Urinary bladder (tissue), 4 donors: ENCODE results near the gene TSPAN6. TPM values are rescaled to one million over a fixed set of nuclear protein-coding genes. Genes with fewer than 3 reads are reported as not detected.

Experiments
- DNase-seq: peaks from one replicate; pipeline ENCODE4 v3.0.0-alpha.2; 2015; ENCODE audit errors: extremely low spot score
- H3K27ac ChIP-seq: one replicate; pipeline ENCODE4 v1.5.1; 2013; ENCODE audit warnings: low read depth, mild to moderate bottlenecking, moderate library complexity
- H3K36me3 ChIP-seq: one replicate; pipeline ENCODE4 v1.6.1; 2013; ENCODE audit warnings: mild to moderate bottlenecking, moderate library complexity; ENCODE audit not compliant: insufficient read depth
- H3K4me1 ChIP-seq: one replicate; pipeline ENCODE4 v1.6.1; 2013; ENCODE audit warnings: mild to moderate bottlenecking, moderate library complexity; ENCODE audit not compliant: insufficient read depth
- H3K4me3 ChIP-seq: one replicate; pipeline ENCODE4 v1.5.1; 2013; ENCODE audit warnings: low read depth, low read length
- WGBS: extraction: QIAGEN DNeasy Blood & Tissue Kit; methylation state at CpG from one replicate; pipeline ENCODE4 v1.1.7; 2013; 5-methylcytosine and 5-hydroxymethylcytosine counted together
- polyA plus RNA-seq: library from polyadenylated mRNA; stranded (reverse); fragments of 200-250 nt; gene quantifications from one replicate; pipeline ENCODE4 v1.2.3, GENCODE V29; 2013
- total RNA-seq: library from RNA; depleted of rRNA; stranded (reverse); fragments of >200 nt; gene quantifications from one replicate; pipeline ENCODE4 v1.2.3, GENCODE V29; 2014
- donor health status: healthy with polysubstance abuse.
- donor health status: healthy.

The TSPAN6 gene, protein sequence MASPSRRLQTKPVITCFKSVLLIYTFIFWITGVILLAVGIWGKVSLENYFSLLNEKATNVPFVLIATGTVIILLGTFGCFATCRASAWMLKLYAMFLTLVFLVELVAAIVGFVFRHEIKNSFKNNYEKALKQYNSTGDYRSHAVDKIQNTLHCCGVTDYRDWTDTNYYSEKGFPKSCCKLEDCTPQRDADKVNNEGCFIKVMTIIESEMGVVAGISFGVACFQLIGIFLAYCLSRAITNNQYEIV
- total RNA-seq (76.8 TPM), polyA plus RNA-seq (22.6 TPM)

DNA sequence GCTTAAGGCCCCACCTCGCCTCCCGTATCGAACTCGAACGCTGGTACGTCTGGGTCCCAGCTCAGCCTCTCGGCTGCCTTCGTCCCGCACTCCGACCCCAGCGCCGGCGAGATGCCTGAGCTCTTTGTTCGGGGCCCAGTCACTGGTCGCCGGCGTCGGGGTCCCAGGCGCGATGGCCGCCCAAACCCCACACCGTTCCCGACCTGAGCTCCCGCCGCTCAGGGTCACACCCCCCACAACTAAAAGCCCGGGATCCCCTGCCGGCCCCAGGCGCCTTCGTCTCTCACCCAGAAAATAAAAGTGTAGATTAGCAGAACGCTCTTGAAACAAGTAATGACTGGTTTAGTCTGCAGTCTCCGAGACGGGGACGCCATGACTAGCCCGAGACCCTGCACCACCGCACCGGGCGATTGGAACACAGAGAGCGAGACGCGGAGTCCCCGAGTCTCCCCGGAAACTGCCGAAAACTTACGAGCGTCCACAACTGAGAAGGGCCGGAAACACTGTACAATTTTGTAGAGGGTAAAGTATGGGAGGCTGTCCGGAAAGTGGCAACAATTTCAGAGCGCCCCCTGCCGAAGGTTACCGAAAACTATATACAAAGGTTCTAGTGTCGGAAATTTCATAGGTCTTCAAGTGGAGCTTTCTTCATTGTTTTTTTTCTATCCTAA, at the start of gene TSPAN6:
Gene TSPAN6, minus strand, starts transcription at position 486 of the 671 bp plus-strand sequence. Its CDS starts 112 bp downstream, at position 374.
- H3K36me3 ChIP-seq: no peaks in the 10 kb centered on the region
- H3K27ac ChIP-seq: peak within 1 kb of the TSS; percentile 73
- WGBS: under 1% methylated on average over 51 of the region's 51 CpGs
- peak within 1 kb of the TSS; percentile 58 for H3K4me3 ChIP-seq
- DNase-seq: peak; percentile 83
- H3K4me1 ChIP-seq: no peaks in the 10 kb centered on the region

DNA sequence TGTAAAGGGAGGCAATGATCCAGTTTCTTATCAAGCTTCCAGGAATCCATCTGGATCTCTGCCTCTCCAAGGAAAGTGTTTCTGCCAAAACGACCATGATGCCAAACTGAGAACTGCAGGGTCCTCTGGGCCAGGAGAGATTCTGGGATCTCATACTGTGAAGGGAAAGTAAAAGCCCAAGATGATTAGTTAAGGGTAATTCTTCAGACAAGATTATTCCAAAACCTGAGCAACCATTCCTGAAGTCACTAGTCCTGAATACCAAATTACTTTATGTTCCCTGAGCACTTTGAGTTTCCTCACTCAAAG, 49.3 kb upstream of the TSPAN6 start:
- no peaks in the 10 kb centered on the region for H3K4me1 ChIP-seq
- no peak overlapping the region for H3K27ac ChIP-seq
- 16% methylated on average over 1 of the region's 1 CpG for WGBS

DNA sequence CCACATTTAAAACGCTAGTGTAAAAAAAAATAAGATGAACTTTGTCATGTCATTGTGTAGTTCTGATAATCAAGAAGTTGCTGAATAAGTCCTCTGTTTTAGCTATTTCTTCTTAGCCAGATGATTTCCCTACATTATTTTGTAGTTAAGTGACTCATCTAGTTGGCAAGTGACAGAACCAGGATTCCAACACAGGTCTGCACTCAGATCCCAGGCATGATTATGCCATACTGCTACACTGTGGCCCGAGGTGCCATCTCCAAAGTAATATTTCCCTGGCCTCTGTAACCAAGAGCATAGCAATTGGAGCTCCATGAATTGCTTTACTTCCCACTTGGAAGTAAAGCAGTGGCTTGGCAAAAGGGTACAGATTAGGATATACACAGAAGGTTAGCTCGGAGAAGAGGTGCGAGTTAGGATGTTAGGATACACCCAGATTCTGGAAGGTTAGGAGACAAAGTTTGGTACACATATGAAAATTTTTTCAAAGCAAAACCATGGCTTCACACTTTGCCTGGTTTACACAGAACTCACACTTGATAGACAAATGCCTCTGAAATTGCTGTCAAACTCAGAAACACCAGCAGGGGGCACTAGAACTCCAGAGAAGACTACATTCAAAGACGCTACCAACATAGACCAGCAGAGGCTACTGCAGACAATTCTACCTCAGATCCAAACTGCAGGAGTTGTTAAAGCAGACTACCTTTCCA, 48.8 kb upstream of the TSPAN6 start:
- DNase-seq: peak; percentile 18
- no peak overlapping the region for H3K27ac ChIP-seq

More for the DNA sequence above, 49.3 kb upstream of the TSPAN6 start:
- DNase-seq: no peak
- no peaks in the 10 kb centered on the region for H3K36me3 ChIP-seq
- no peak overlapping the region for H3K4me3 ChIP-seq

DNA sequence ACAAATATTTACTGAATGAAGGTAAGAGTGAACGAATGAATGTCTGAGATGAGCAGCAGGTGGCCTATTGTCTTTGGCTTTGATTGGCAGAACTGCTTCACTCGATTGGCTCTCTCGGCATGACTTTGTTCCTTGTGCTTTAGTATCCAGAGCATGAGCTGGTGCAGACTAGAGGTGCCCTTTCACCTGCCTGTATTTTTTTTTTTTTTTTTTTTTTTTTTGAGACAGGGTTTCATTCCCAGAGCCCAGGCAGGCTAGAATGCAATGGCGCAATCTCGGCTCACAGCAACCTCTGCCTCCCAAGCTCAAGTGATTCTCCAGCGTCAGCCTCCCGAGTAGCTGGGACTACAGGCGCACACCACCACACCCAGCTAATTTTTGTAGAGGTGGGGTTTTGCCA, 46.3 kb upstream of the TSPAN6 start:
- 95% methylated on average over 8 of the region's 8 CpGs for WGBS
- H3K36me3 ChIP-seq: no peaks in the 10 kb centered on the region
- no peak overlapping the region for H3K27ac ChIP-seq
- no peak for DNase-seq
- H3K4me3 ChIP-seq: no peak overlapping the region
- H3K4me1 ChIP-seq: no peaks in the 10 kb centered on the region

More for the DNA sequence above, 48.8 kb upstream of the TSPAN6 start:
- WGBS: 44% methylated on average over 5 of the region's 5 CpGs
- Histone ChIP-seq H3K4me3 (no peak overlapping the region), H3K36me3 (no peaks in the 10 kb centered on the region), H3K4me1 (no peaks in the 10 kb centered on the region)

DNA sequence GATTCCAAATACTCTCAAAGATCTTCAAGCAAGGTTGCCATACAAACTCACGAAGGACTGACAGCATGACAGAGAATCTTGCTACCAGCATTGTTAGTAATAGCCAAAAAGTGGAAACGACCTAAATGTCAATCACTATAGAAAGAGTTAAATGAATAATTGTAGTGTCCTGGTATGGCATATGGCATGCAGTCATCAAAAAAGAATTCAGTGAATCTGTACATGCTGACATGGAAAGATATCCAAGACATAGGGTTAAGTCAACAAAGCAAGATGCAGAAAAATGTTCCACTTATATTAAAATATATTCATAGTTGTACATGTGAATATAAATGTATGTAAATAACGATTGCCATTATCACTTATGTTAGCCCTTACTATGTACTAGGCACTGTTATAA, 45.0 kb upstream of the TSPAN6 start:
- no peak overlapping the region for H3K4me3 ChIP-seq
- no peaks in the 10 kb centered on the region for H3K36me3 ChIP-seq
- no peak overlapping the region for H3K27ac ChIP-seq
- WGBS: 87% methylated on average over 3 of the region's 3 CpGs
- no peaks in the 10 kb centered on the region for H3K4me1 ChIP-seq
- no peak for DNase-seq

DNA sequence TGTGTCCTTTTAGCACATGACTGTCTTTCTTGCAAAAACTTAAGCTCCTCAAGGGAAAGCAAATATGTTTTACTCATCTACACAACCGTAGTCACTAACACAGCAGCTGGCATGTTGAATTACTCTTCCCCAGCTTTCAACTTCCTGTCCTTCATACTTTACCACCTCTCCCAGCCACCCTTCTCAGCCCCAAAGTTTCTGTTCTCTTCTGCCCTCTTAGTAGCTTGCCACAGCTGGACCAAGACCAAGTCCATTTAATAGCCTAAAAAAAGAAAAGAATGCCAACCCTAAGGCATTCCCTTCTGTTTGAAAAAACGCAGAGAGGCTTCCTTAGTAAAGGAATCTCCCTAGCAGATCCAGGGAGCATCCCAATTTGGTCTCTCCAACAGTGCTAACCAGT, 44.1 kb upstream of the TSPAN6 start:
- Histone ChIP-seq H3K36me3 (no peaks in the 10 kb centered on the region), H3K4me3 (no peak overlapping the region), H3K27ac (no peak overlapping the region), H3K4me1 (no peaks in the 10 kb centered on the region)
- DNase-seq: no peak
- 43% methylated on average over 2 of the region's 2 CpGs for WGBS

DNA sequence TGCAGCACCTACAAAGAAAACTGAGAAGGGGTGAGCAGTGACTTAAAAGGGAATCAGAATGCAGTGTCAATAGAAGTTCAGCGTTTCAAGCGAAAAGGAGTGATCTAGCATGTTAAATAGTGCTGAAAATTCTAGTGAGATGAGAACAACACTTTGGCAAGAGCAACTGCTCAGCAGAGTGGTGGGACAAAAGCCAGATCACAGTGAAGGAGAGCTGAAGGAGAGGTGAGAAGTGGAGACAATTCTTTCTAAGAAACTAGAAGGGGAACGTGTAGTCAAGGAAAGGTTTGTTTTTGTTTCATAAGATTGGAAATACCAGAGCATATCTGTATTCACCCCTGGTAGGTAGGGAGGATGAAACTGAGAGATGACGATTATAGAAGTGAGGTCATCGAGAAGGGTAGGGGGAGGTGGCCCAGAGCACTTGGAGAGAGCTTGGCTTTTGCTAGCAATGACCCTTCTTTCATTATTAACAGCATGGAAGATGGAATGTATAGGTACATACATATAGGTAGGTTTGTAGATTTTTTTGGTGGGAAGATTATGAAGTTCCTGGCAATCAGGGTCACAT, 41.1 kb upstream of the TSPAN6 start:
- Histone ChIP-seq H3K4me1 (no peaks in the 10 kb centered on the region), H3K36me3 (no peaks in the 10 kb centered on the region), H3K27ac (no peak overlapping the region), H3K4me3 (no peak overlapping the region)
- WGBS: 43% methylated on average over 5 of the region's 5 CpGs
- no peak for DNase-seq

DNA sequence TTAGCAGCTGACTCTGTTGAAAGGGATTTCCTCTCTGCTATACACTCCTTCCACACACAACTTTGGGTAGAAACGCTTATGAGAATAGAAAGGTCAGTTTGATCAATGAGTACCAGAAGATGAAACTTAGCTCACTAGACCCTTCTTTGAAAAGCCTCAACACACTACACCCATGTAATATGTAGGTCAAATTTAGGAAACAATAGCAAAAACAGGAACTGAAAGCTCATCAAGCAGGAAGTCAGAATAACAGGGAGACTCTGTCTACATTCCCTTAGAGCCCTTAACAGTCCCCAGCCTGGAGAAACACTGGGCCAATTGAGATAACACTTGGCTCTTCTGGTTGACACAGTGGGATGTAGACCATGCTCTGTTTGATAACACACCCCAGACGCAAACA, 38.1 kb upstream of the TSPAN6 start:
- Histone ChIP-seq H3K4me3 (no peak overlapping the region), H3K36me3 (no peaks in the 10 kb centered on the region), H3K4me1 (no peaks in the 10 kb centered on the region), H3K27ac (no peak overlapping the region)
- no peak for DNase-seq
- 45% methylated on average over 2 of the region's 2 CpGs for WGBS

DNA sequence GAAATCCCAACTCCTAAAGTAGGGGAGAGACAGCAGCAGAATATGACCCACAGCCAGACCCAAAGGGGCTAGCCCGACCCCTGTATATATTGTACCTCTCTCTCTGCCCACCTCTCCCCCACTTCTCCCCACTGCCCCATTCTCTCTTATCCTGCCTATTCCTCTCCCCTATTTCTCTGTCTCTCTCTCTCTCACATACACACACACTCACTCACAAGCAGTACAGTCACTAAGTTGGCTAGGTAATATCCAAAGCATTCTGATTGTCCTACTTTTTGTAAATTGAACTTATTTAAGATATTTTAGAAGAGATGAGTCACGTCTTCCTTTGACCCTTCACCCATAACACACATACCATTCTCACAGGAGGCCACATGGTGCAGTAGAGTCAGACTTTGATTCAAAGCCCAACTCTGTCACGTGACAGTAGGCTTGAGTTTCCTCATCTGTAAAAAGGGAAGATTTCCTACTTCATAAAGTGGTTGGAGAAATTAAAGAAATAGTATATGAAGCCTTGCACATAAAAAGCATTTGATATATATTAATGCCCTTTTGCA, 36.9 kb upstream of the TSPAN6 start:
- no peak for DNase-seq
- H3K36me3 ChIP-seq: no peaks in the 10 kb centered on the region
- H3K4me1 ChIP-seq: no peaks in the 10 kb centered on the region
- WGBS: 73% methylated on average over 3 of the region's 3 CpGs
- H3K27ac ChIP-seq: no peak overlapping the region
- no peak overlapping the region for H3K4me3 ChIP-seq

DNA sequence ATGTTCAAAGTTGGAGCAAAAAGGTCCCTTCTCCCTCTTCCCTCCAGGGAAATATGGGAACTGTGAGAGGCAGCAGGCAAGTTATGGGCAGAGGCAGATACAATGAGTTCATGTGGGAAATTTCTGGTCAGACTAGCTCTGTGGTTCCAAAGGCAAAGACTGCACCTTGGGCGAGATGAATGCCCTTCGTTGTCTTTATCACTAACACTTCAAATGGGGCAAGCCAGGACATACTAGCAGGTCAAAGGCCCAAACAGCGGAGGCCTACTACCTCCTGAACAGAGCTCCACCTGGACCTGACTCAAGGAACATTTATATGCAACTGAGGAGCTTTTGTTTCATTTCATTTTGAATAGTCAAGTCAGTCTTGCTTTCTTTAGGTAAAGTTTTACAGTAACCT, 36.4 kb upstream of the TSPAN6 start:
- no peak overlapping the region for H3K27ac ChIP-seq
- WGBS: 89% methylated on average over 3 of the region's 3 CpGs
- DNase-seq: no peak

DNA sequence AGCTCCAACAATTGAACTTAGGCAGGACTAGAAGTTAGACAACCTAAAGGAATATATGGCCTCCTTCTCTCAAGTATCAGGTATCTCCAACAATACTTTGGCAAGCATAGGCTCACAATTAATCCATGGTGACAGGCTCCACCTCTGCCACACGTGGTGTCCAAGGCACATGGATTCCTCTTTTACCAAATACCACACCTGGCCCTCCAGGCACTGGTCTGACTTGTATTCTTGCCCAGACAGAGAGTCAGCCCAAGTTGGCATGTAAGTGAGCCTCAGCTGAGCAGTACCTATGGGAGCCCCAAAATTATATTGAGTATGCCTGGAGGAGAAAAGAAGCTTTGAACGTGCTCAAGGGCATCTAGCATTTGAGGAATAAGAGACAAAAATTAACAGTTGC, 27.0 kb upstream of the TSPAN6 start:
- no peak for DNase-seq
- H3K36me3 ChIP-seq: no peaks in the 10 kb centered on the region
- 69% methylated on average over 2 of the region's 2 CpGs for WGBS

More for the DNA sequence above, 36.4 kb upstream of the TSPAN6 start:
- Histone ChIP-seq H3K36me3 (no peaks in the 10 kb centered on the region), H3K4me3 (no peak overlapping the region), H3K4me1 (no peaks in the 10 kb centered on the region)

DNA sequence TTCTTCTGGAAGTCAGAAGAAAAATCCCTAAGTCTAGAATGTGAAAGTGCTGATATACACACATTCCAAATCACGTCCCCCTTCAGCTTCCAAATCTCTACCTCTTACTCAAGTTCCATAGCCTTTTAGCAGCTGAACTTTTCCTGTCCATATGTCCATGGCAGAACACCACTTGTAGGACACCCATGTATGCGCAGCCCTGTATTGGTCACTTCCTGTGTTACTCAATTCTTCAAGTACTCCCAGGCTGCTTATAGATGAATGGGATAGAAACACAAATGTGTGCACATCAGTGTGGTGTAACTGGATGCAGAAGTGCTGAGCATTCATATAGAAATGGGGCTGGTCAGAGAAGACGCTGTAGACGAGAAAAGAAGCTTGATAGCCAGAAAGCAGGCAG, 26.2 kb upstream of the TSPAN6 start:
- Histone ChIP-seq H3K4me1 (no peaks in the 10 kb centered on the region), H3K36me3 (no peaks in the 10 kb centered on the region), H3K27ac (no peak overlapping the region), H3K4me3 (no peak overlapping the region)
- no peak for DNase-seq
- 89% methylated on average over 4 of the region's 4 CpGs for WGBS

More for the DNA sequence above, 27.0 kb upstream of the TSPAN6 start:
- H3K27ac ChIP-seq: no peak overlapping the region
- no peak overlapping the region for H3K4me3 ChIP-seq
- no peaks in the 10 kb centered on the region for H3K4me1 ChIP-seq

DNA sequence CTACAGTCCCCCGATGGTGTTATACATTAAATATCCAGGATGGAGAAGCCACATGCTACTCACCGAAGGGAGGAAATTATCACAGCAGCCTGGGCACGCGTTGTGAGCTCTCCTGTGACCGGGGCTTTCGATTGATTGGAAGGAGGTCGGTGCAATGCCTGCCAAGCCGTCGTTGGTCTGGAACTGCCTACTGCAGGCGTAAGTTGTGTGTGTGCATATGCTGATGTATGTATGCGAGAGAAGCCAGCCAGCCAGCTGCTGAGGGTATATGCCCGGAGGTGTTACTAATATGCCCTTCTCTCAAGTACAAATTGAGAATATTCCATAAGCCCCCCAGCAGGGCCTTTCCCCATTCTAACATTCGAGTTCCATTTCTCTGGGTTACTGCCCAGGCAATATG, 25.6 kb upstream of the TSPAN6 start:
- no peaks in the 10 kb centered on the region for H3K36me3 ChIP-seq
- WGBS: 95% methylated on average over 13 of the region's 13 CpGs
- no peak overlapping the region for H3K4me3 ChIP-seq
- no peak for DNase-seq
- no peak overlapping the region for H3K27ac ChIP-seq
- H3K4me1 ChIP-seq: no peaks in the 10 kb centered on the region
